Right lobe of liver (tissue), 4 donors: ENCODE results near the gene KIF20B.

Experiments
- POLR2A ChIP-seq: fragments of 450-650 bp; IDR thresholded peaks from one replicate; pipeline ENCODE4 v1.6.1; 2017; ENCODE audit warnings: antibody characterized with exemption, mild to moderate bottlenecking
- TF ChIP-seq, protein P1 (sequence below), 4 donors: fragments of 200-600 bp in 3 of 4; fragments of 450-650 bp in 1 of 4; IDR thresholded peaks; one replicate each; pipeline versions ENCODE4 v1.5.1 to v1.8.0; 2016 to 2022; ENCODE audit warnings: antibody characterized with exemption in 4 of 4, mild to moderate bottlenecking in 2 of 4
- donor health status: DM: no; HTN: no; CAD: no.
- donor health status: DM: no; HTN: no; CAD: no.
- donor health status: DM: no; HTN: yes; CAD: no.

- TF ChIP-seq, protein P1, sequence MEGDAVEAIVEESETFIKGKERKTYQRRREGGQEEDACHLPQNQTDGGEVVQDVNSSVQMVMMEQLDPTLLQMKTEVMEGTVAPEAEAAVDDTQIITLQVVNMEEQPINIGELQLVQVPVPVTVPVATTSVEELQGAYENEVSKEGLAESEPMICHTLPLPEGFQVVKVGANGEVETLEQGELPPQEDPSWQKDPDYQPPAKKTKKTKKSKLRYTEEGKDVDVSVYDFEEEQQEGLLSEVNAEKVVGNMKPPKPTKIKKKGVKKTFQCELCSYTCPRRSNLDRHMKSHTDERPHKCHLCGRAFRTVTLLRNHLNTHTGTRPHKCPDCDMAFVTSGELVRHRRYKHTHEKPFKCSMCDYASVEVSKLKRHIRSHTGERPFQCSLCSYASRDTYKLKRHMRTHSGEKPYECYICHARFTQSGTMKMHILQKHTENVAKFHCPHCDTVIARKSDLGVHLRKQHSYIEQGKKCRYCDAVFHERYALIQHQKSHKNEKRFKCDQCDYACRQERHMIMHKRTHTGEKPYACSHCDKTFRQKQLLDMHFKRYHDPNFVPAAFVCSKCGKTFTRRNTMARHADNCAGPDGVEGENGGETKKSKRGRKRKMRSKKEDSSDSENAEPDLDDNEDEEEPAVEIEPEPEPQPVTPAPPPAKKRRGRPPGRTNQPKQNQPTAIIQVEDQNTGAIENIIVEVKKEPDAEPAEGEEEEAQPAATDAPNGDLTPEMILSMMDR (IDR thresholded peaks at IDR 0.05): no peak
- no peak for TF ChIP-seq POLR2A
Observed at GRCh38 chr10:89783406-89783805, 82.0 kb downstream of the KIF20B start.
